ENCODE results near the gene LRRN1.
A peak's percentile ranks its signal among the peaks of the same experiment; 100 is the strongest.

The LRRN1 gene

DNA sequence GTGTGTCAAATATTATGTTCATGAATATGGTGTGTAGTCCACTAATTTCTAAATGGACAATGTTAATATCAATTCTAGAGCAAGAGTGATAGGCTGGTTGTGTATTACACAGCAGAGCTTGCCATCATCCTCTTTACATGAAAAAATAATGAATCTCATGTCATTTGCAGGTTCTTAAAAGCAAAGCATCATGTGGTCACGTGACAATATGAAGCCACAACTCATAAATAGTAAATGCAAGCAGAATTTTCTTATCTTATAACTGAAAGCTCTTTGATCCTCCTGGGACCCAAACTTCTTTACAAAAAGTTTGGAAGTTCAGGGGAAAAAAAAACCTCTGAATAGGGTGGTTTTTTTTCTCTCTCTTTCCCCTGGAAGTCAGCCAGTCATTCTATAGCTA lies 26.9 kb upstream of the LRRN1 start:
- TF ChIP-seq, protein P1, sequence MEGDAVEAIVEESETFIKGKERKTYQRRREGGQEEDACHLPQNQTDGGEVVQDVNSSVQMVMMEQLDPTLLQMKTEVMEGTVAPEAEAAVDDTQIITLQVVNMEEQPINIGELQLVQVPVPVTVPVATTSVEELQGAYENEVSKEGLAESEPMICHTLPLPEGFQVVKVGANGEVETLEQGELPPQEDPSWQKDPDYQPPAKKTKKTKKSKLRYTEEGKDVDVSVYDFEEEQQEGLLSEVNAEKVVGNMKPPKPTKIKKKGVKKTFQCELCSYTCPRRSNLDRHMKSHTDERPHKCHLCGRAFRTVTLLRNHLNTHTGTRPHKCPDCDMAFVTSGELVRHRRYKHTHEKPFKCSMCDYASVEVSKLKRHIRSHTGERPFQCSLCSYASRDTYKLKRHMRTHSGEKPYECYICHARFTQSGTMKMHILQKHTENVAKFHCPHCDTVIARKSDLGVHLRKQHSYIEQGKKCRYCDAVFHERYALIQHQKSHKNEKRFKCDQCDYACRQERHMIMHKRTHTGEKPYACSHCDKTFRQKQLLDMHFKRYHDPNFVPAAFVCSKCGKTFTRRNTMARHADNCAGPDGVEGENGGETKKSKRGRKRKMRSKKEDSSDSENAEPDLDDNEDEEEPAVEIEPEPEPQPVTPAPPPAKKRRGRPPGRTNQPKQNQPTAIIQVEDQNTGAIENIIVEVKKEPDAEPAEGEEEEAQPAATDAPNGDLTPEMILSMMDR (IDR thresholded peaks at IDR 0.05; ENCODE audit: low read depth, low read length): no peak
- DNase-seq (ENCODE audit: low read depth, low spot score): no peak
- in situ Hi-C loops (cut with HindIII; ENCODE audit: low sequenced_read_pairs): no loop called here
- H3K4me3 ChIP-seq (ENCODE audit: low read depth, low read length): no peak overlapping the region

DNA sequence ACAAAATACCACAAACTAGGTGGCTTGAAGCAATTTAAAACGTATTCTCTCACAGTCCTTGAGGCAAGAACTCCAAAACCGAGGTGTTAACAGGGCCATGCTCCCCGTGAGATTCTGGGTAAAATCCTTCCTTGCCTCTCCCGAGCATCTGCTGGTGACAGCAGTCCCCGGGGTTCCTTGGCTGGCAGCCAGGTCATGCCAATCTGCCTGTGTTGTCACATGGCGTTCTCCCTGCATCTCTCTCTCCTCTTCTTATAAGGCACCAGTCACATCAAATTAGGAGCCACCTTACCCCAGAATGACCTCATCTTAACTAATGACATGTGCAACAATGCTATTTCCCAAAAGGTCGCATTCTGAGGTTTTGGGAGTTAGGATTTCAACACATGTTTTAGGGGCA lies 26.3 kb upstream of the LRRN1 start:
- in situ Hi-C loops (cut with HindIII; ENCODE audit: low sequenced_read_pairs): no loop called here
- TF ChIP-seq, protein P1 (IDR thresholded peaks at IDR 0.05; ENCODE audit: low read depth, low read length): no peak
- H3K4me3 ChIP-seq (ENCODE audit: low read depth, low read length): no peak overlapping the region
- no peak for DNase-seq (ENCODE audit: low read depth, low spot score)

DNA sequence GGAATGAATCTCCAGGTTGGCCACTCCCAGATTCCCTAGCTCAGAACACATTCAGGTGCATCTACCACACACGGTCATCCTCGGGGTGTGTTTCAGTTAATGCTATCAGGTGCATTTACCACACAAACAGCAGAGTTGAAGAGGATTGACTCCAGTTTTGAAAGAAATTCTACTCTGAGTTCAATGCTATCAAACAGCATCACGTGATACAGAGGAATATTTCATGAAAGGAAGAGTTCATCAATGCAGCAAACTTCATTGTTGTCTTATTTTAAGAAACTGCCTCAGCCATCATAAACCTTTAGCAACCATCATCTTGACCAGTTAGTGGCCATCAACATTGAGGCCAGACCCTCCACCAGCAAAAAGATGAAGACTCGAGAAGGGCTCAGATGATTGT lies 22.6 kb upstream of the LRRN1 start:
- no peak overlapping the region for H3K4me3 ChIP-seq (ENCODE audit: low read depth, low read length)
- TF ChIP-seq, protein P1 (IDR thresholded peaks at IDR 0.05; ENCODE audit: low read depth, low read length): no peak
- in situ Hi-C loops (cut with HindIII; ENCODE audit: low sequenced_read_pairs): no loop called here
- DNase-seq (ENCODE audit: low read depth, low spot score): no peak

DNA sequence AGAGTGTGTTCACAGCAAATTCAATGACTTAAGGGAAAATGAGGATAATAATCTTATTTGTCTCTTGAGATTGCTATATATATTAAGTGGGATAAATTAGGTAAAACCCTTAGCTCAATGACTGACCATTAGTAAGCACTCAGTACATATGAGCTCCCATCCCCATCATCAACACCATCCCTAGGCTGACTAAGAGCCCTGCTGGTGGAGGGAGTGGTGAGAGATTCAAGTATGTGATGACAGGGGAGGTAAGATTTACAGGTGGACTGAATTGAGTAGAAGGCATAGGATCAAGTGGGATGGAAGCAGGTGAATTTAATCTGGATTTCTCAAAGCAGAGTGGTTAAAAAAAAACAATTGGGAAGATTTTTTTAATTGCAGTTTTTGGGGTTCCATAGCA lies 21.0 kb upstream of the LRRN1 start:
- DNase-seq (ENCODE audit: low read depth, low spot score): no peak
- in situ Hi-C loops (cut with HindIII; ENCODE audit: low sequenced_read_pairs): no loop called here
- H3K4me3 ChIP-seq (ENCODE audit: low read depth, low read length): no peak overlapping the region
- TF ChIP-seq, protein P1 (IDR thresholded peaks at IDR 0.05; ENCODE audit: low read depth, low read length): no peak

DNA sequence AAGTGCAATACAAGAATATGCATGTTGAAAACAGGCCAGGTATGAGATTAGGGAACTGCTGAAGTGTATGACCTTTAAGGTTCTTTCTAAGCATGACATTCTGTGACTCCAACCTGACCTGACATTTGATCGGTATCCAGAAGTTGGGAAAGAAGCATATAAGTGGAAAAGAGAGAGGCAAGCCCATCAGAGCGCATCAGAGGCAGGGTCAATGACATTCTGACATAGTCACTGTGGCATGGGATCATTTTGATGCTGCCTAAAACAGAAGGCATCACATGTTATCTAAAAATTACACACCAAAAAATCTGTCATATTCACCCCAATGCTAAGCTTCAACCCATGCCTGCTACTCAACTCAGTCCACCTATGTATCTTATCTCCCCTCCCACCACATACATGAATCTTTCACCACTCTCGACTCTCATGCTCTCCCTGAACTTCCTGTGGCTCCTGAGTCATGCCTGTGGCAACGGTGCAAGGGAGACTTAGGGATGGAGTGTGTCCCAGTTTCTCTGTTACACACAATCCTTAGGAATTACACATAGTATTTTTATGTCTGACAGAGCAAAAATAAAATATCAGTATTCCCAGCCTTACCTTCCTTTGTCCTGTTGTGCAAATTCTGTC lies 20.5 kb upstream of the LRRN1 start:
- TF ChIP-seq, protein P1 (IDR thresholded peaks at IDR 0.05; ENCODE audit: low read depth, low read length): no peak
- H3K4me3 ChIP-seq (ENCODE audit: low read depth, low read length): no peak overlapping the region
- in situ Hi-C loops (cut with HindIII; ENCODE audit: low sequenced_read_pairs): no loop called here
- DNase-seq (ENCODE audit: low read depth, low spot score): peak; percentile 19

DNA sequence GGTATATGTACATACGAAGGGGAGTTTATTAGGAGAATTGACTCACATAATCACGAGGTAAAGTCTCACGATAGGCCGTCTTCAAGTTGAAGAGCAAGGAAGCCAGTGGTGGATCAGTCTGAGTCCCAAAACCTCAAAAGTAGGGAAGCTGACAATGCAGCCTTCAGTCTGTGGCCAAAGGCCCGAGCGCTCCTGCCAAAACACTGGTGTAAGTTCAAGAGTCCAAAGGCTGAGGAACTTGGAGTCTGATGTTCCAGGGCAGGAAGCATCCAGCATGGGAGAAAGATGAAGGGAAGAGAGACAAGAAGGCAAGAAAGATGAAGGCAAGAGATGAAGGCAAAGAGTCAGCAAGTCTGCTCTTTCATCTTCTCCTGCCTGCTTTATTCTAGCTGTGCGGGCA lies 16.8 kb upstream of the LRRN1 start:
- H3K4me3 ChIP-seq (ENCODE audit: low read depth, low read length): no peak overlapping the region
- TF ChIP-seq, protein P1 (IDR thresholded peaks at IDR 0.05; ENCODE audit: low read depth, low read length): no peak
- DNase-seq (ENCODE audit: low read depth, low spot score): no peak
- in situ Hi-C loops (cut with HindIII; ENCODE audit: low sequenced_read_pairs): no loop called here

DNA sequence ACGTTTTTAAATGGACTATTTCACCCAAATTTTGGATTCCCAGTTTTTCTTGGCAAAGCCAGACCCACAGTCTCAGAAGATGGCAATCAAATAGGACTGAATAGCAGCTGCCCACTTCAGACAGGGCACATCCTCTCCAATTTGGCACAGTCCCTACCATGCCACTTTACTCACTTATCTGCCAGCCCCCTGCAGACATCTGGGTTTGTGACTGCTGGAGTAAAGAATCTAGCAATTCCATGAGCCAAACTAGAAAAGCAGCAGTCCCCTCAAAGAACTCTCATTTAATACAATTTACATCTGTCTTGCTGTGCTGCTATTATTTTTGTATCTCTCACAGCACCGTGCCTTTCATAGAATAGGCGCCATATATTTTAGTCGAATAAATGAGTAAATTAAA lies 16.0 kb upstream of the LRRN1 start:
- no peak overlapping the region for H3K4me3 ChIP-seq (ENCODE audit: low read depth, low read length)
- TF ChIP-seq, protein P1 (IDR thresholded peaks at IDR 0.05; ENCODE audit: low read depth, low read length): no peak

More for the DNA sequence above, 16.0 kb upstream of the LRRN1 start:
- DNase-seq (ENCODE audit: low read depth, low spot score): no peak
- in situ Hi-C loops (cut with HindIII; ENCODE audit: low sequenced_read_pairs): no loop called here

Measured in astrocyte of the spinal cord (primary cell).